Mesendoderm (in vitro differentiated cells): ENCODE data around the gene PPP1CA.
A peak's percentile ranks its signal among the peaks of the same experiment; 100 is the strongest.

Source experiments
- DNase-seq: peaks from one replicate; pipeline ENCODE4 v3.0.0; 2013
- H2AK5ac ChIP-seq: 2 replicates; pipeline ENCODE4 v1.6.1; 2013; ENCODE audit warnings: low read length, inconsistent platforms
- H2BK120ac ChIP-seq: 2 replicates; pipeline ENCODE4 v1.6.1; 2013; ENCODE audit warnings: low read depth, mild to moderate bottlenecking, low read length, moderate library complexity, mixed read lengths
- H2BK15ac ChIP-seq: replicated peaks from 2 replicates; pipeline ENCODE4 v1.6.1; 2013; ENCODE audit warnings: low read depth, mild to moderate bottlenecking, moderate library complexity
- H2BK5ac ChIP-seq: 2 replicates; pipeline ENCODE4 v1.6.1; 2013; ENCODE audit warnings: low read length, inconsistent platforms
- H3K18ac ChIP-seq: 2 replicates; pipeline ENCODE4 v1.6.1; 2013; ENCODE audit warnings: mild to moderate bottlenecking, low read length, mixed read lengths
- H3K23ac ChIP-seq: one replicate; pipeline ENCODE4 v1.6.1; 2013; ENCODE audit warnings: low read length
- H3K27ac ChIP-seq: 2 replicates; pipeline ENCODE4 v1.5.1; 2013; ENCODE audit warnings: low read depth, mild to moderate bottlenecking, inconsistent platforms, low read length, moderate library complexity
- H3K27me3 ChIP-seq: 2 replicates; pipeline ENCODE4 v1.6.1; 2013; ENCODE audit warnings: low read length, control low read depth, mild to moderate bottlenecking, inconsistent platforms; ENCODE audit not compliant: insufficient read depth, poor library complexity
- H3K36me3 ChIP-seq: 2 replicates; pipeline ENCODE4 v1.6.1; 2013; ENCODE audit warnings: low read length, inconsistent platforms; ENCODE audit not compliant: control insufficient read depth, insufficient read depth
- H3K4ac ChIP-seq: one replicate; pipeline ENCODE4 v1.6.1; 2013; ENCODE audit warnings: low read depth, mild to moderate bottlenecking, low read length, moderate library complexity
- H3K4me1 ChIP-seq: 2 replicates; pipeline ENCODE4 v1.6.1; 2013; ENCODE audit warnings: low read depth, low read length, inconsistent platforms; ENCODE audit not compliant: control insufficient read depth
- H3K4me2 ChIP-seq: 2 replicates; pipeline ENCODE4 v1.6.1; 2013; ENCODE audit warnings: low read length
- H3K4me3 ChIP-seq: 2 replicates; pipeline ENCODE4 v1.5.1; 2013; ENCODE audit warnings: mild to moderate bottlenecking, low read length
- H3K56ac ChIP-seq: one replicate; pipeline ENCODE4 v1.6.1; 2013; ENCODE audit warnings: low read length
- H3K79me1 ChIP-seq: 2 replicates; pipeline ENCODE4 v1.6.1; 2013; ENCODE audit warnings: low read length, inconsistent platforms
- H3K79me2 ChIP-seq: 2 replicates; pipeline ENCODE4 v1.6.1; 2013; ENCODE audit warnings: mild to moderate bottlenecking, low read length; ENCODE audit not compliant: control insufficient read depth, insufficient read depth
- H3K9ac ChIP-seq: 2 replicates; pipeline ENCODE4 v1.6.1; 2013; ENCODE audit warnings: low read length, inconsistent platforms
- H4K5ac ChIP-seq: one replicate; pipeline ENCODE4 v1.6.1; 2013; ENCODE audit warnings: low read length
- H4K8ac ChIP-seq: one replicate; pipeline ENCODE4 v1.6.1; 2013; ENCODE audit warnings: low read depth, mild to moderate bottlenecking, control low read depth, low read length, moderate library complexity
- WGBS: extraction: QIAGEN DNeasy Blood & Tissue Kit; methylation state at CpG from one replicate; pipeline ENCODE4 v1.1.7; 2013; ENCODE audit warnings: low lambda C conversion rate, missing lambda C conversion rate; ENCODE audit not compliant: insufficient coverage; ENCODE audit errors: extremely low coverage; 5-methylcytosine and 5-hydroxymethylcytosine counted together

Gene PPP1CA

DNA sequence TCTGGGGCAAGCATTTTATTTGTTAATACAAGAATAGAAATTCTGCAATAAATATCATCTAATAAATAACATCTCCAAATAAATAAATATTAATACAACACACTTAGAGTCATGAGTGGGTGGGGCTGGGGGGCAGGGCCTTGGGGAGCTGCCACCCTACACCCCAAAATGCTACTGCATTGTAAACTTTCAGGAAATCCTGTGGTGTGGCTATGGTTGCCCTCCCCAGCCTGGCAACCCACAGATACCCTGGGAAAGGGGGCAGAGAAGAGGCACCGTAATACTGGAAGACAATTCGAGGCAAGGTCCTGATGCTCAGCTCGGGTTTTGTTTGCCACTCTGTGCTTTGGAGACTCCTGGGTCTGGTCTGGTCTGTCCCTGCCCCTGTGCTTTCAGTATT lies 37.5 kb downstream of the PPP1CA start:
- no peak overlapping the region for H3K9ac ChIP-seq
- H2AK5ac ChIP-seq, result no peak overlapping the region
- no peak overlapping the region for H3K4ac ChIP-seq
- no peak overlapping the region for H2BK15ac ChIP-seq
- H2BK120ac ChIP-seq, result no peak overlapping the region
- no peaks in the 10 kb centered on the region for H3K79me1 ChIP-seq
- no peak overlapping the region for H3K18ac ChIP-seq
- no peak overlapping the region for H3K4me2 ChIP-seq
- no peak overlapping the region for H3K56ac ChIP-seq
- H3K27ac ChIP-seq, result no peak overlapping the region
- no peak overlapping the region for H4K5ac ChIP-seq
- no peak overlapping the region for H3K23ac ChIP-seq
- H3K36me3 ChIP-seq, result no peaks in the 10 kb centered on the region
- no peak overlapping the region for H3K4me3 ChIP-seq
- no peak overlapping the region for H2BK5ac ChIP-seq
- no peak for DNase-seq
- H4K8ac ChIP-seq, result no peak overlapping the region
- WGBS, result no CpG with 5 or more reads among the region's 3 CpGs
- no peaks in the 10 kb centered on the region for H3K79me2 ChIP-seq
- no peaks in the 10 kb centered on the region for H3K4me1 ChIP-seq
- H3K27me3 ChIP-seq, result no peaks in the 10 kb centered on the region

DNA sequence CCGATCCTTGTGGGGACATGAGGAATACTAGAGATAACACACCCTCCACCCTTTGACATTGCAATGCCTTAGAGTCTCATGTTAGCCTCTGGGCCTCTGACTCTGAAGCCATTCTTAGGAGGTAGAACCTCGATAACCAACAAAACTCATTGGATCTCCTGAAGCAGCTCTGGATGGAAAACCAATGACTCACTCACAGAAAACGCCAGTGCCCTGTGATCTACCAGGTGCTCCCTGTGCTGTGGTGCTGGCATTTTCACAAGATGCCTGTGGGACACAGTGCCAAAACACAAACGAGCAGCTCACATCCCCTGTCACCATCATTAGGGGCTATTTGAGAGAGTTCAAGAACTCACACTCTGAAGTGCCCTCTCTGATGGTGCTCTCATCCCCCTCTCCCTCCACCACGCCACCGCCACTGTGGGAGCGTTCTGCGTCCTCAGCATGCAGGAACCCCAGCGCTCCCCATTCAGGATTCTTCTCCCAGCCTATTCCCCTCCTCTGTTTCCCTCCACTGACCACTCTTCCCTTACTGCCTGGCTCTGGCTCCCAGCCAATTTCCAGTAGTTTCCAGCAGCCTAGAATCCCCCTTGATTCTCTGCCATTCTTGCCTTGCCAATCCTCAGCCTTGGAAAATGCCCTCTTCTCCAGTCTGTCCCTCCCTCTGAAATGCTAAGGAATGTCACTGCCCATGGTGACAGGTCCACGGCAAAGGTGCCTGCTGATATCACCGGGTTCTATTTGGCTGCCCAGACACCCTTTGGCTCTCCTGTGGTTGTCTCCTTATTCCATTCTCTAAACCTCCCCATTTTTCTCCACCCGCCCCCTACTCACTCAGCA lies 43.6 kb downstream of the PPP1CA start:
- no peak overlapping the region for H3K9ac ChIP-seq
- H3K79me2 ChIP-seq, result no peaks in the 10 kb centered on the region

DNA sequence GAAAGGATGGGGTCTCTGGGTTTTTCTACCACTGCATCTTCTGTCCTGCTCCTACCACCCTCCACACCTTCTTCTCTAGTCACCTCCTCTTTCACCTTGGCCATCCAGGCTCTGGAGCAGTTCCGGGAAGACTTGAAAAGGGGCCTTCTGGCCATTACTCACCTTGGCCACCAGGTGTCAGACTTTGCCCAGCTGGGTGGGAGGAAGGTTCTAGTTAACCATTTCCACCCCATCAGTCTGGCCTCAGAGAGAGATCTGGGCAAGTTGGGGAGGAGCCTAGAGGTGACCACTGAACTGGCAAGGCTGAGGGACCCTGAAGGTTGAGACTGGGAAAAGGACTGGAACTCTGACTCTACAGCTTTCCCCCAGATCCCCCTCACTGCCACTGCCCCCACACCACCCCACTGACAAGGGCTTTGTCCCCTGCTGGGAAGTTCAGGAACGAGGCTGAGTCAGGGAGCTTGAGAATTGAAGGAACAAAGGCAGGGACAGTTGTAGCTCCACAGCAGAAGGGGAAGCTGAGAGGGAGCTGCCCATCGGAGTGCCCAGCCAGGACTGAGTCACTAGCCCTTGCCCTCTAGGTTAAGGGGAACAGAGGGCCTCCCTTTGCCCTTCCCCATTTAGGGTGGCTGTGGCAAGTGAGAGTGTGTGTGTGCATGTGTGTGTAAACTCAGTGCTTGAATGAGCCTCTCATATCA lies 44.6 kb downstream of the PPP1CA start:
- Histone ChIP-seq H3K9ac (peak overlapping the region; percentile 48), H4K5ac (no peak overlapping the region), H3K18ac (no peak overlapping the region), H3K4me2 (no peak overlapping the region), H3K4me1 (peaks cover 12% of the 10 kb centered on the region), H3K4ac (no peak overlapping the region), H2BK5ac (no peak overlapping the region), H3K23ac (no peak overlapping the region), H2BK120ac (no peak overlapping the region), H3K56ac (peak overlapping the region; percentile 80), H3K27ac (no peak overlapping the region), H2AK5ac (no peak overlapping the region), H4K8ac (no peak overlapping the region), H3K79me1 (no peaks in the 10 kb centered on the region), H3K4me3 (no peak overlapping the region), H3K79me2 (no peaks in the 10 kb centered on the region), H3K27me3 (no peaks in the 10 kb centered on the region), H3K36me3 (no peaks in the 10 kb centered on the region), H2BK15ac (no peak overlapping the region)
- DNase-seq, result peak; percentile 91
- no CpG with 5 or more reads among the region's 3 CpGs for WGBS

More for the DNA sequence above, 43.6 kb downstream of the PPP1CA start:
- H2BK120ac ChIP-seq, result no peak overlapping the region
- WGBS, result 100% methylated on average over 1 of the region's 12 CpGs
- no peak for DNase-seq
- H3K79me1 ChIP-seq, result no peaks in the 10 kb centered on the region
- H2BK15ac ChIP-seq, result no peak overlapping the region
- H3K4me3 ChIP-seq, result no peak overlapping the region
- no peak overlapping the region for H3K23ac ChIP-seq
- H2AK5ac ChIP-seq, result no peak overlapping the region
- no peak overlapping the region for H3K27ac ChIP-seq
- H4K5ac ChIP-seq, result no peak overlapping the region
- no peak overlapping the region for H2BK5ac ChIP-seq
- H3K18ac ChIP-seq, result no peak overlapping the region
- H3K4me1 ChIP-seq, result peaks cover 9% of the 10 kb centered on the region
- H4K8ac ChIP-seq, result no peak overlapping the region
- H3K4me2 ChIP-seq, result no peak overlapping the region
- H3K36me3 ChIP-seq, result no peaks in the 10 kb centered on the region
- no peak overlapping the region for H3K4ac ChIP-seq
- H3K27me3 ChIP-seq, result no peaks in the 10 kb centered on the region
- H3K56ac ChIP-seq, result no peak overlapping the region

DNA sequence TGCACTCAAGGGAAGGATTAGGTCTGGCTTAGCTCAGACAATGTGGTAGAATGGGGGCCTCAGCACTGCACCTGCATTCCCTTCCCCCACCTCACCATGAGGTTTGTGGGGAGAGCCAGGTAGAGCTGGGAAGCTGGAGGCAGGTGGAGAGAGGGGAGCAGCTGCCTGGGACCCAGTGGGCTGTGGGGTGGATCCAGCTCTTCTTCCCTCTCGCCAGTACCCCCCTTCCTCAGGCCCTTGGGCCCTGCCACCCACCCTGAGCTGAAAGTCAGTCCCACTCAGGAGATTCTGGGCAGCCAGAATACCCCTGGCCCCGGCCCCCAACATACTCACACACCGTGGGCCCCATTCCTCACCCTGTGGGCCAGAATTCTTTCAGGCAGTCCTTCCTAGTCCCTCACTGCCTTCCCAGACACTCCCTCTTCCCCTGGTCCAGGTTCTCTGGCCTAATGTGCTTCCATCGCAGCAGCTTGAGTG lies 45.2 kb downstream of the PPP1CA start:
- no peak for DNase-seq
- Histone ChIP-seq H2BK5ac (no peak overlapping the region), H4K8ac (no peak overlapping the region), H3K4me1 (peaks cover 12% of the 10 kb centered on the region), H3K23ac (no peak overlapping the region), H3K27me3 (no peaks in the 10 kb centered on the region), H2BK15ac (no peak overlapping the region), H2BK120ac (no peak overlapping the region), H3K79me2 (no peaks in the 10 kb centered on the region), H3K4ac (no peak overlapping the region), H3K27ac (no peak overlapping the region), H3K4me2 (no peak overlapping the region), H3K4me3 (no peak overlapping the region), H3K56ac (peak overlapping the region; percentile 56), H3K36me3 (no peaks in the 10 kb centered on the region), H3K18ac (no peak overlapping the region), H3K9ac (no peak overlapping the region), H4K5ac (no peak overlapping the region), H3K79me1 (no peaks in the 10 kb centered on the region), H2AK5ac (no peak overlapping the region)
- WGBS, result no CpG with 5 or more reads among the region's 4 CpGs

DNA sequence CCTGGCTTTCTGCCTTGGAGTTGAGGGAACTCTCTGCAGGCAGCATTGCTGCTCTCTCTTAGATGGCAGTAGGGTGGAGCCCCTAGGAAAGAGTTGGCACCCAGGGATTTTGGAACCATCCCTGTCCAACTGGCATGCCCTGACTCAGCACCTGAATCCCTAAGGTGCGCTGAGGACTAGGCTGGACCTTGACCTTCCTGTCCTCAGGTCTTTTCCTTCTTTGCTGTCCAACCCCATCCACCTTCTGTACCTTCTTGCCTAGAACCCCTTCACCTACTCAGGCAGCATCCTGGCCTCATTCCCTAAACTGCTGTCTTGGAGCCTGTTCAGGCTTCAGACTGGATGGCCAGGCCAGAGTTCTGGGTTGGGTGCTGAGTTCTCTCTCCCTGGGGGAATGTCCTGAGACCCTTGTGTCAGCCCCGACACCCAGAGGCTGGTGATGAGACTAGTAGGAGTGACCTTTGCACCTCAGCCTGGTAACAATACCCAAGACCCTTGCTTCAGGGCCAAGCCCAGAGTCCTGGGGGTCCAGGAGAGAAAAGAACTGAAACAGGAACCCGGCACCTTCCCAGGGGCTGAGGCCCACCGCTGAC lies 45.8 kb downstream of the PPP1CA start:
- Histone ChIP-seq H3K56ac (peak overlapping the region; percentile 75), H3K79me2 (no peaks in the 10 kb centered on the region), H2BK120ac (no peak overlapping the region), H4K5ac (no peak overlapping the region), H3K9ac (no peak overlapping the region), H3K27ac (no peak overlapping the region), H3K23ac (no peak overlapping the region), H2AK5ac (peak overlapping the region; percentile 56), H3K4ac (no peak overlapping the region), H4K8ac (no peak overlapping the region), H2BK15ac (no peak overlapping the region), H3K79me1 (no peaks in the 10 kb centered on the region), H3K4me2 (no peak overlapping the region), H2BK5ac (no peak overlapping the region), H3K4me3 (no peak overlapping the region), H3K27me3 (no peaks in the 10 kb centered on the region), H3K4me1 (peaks cover 12% of the 10 kb centered on the region), H3K36me3 (no peaks in the 10 kb centered on the region), H3K18ac (no peak overlapping the region)
- no CpG with 5 or more reads among the region's 4 CpGs for WGBS
- no peak for DNase-seq
